ENCODE measurements around the gene SLC2A5.
"Not testable (repeated sequence)": the region's sequence is repeated elsewhere in the genome, so short reads cannot be mapped to it uniquely, and the experiment has no call there.

The SLC2A5 gene

DNA sequence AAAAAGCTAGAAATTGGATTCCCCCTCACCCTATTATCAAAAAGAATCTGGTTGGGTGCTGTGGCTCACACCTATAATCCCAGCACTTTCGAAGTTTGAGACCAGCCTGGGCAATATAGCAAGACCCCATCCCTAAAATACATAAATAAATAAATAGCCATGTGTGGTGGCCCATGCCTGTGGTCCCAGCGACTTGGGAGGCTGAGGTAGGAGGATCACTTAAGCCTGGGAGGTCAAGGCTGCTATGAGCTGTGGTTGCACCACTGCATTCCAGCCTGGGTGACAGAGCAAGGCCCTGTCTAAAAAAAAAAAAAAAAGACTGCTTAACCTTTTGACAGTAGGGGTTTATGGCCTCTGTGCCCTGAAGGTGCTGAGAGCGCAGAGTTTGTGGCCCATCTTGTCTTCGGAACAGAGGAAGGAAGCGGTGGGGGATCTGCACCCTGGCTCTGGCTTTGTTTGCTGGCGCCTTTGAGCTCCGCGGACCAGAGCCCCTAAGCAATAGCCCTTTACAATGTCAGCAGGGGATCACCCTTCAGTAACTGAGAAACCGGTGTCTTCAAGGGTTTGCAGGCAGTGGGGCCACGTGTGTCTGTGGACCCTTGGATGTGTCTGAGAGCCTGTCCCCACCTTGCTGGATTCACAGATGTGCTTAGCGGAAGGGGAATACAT is 65.3 kb downstream of the SLC2A5 start:
- no peak for DNase-seq

DNA sequence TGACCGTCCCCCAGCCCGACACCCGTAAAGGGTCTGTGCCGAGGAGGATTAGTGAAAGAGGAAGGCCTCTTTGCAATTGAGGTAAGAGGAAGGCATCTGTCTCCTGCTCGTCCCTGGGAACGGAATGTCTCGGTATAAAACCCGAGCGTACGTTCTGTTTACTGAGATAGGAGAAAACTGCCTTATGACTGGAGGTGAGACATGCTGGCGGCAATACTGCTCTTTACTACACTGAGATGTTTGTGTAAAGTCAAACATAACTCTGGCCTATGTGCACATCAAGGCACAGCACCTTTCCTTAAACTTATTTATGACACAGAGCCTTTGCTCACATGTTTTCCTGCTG is 67.2 kb downstream of the SLC2A5 start:
- DNase-seq: not testable (repeated sequence)

DNA sequence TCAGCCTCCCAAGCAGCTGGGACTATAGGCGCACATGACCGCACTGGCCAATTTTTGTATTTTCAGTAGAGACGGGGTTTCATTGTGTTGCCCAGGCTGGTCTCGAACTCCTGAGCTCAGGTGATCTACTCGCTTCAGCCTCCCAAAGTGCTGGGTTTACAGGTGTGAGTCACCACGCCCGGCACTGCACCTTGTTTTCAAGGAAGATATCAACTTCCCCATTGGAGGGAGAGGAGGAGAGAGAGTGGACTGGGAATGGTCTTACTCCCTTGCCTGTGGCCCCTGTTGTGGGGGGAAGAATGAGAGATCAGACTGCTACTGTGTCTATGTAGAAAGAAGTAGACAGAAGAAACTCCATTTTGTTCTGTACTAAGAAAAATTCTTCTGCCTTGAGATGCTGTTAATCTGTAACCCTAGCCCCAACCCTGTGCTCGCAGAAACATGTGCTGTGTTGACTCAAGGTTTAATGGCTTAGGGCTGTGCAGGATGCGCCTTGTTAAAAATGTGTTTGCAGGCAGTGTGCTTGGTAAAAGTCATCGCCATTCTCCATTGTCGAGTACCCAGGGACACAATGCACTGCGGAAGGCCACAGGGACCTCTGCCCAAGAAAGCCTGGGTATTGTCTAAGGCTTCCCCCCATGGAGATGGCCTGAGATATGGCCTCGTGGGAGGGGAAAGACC is 67.8 kb downstream of the SLC2A5 start:
- DNase-seq: not testable (repeated sequence)

DNA sequence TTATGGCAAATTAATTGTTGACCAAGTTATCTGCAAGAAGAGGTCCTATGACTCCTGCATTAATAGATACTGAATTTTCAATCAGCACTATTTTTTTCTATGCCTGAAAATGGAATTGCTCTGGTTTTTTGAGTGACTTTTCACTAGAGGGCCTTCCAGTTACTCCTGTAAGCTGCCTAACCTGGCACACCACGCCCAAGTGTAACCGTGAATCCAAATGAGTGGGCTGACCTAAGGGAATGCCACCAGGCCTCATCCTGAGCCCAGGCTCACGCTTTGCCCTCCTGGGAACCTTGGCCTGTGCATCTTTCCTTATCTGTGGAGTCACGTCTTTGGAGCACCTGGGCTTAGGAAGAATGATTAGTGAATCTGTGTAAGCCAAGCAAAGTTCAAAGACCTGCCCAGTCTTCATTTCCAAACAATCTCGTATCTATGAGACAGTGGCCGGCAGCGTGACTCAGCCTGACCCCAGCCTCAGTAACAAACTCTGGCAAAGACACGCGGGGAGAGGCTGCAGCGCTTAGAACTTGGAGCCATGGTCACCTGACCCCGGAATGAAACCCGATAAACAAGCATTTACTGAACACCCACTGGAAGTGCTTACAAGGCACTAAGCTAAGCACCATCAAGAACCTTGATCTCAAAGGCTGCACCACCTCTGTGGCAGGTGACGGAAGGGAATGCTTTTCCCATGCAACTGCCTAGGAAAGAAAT is 75.3 kb downstream of the SLC2A5 start:
- DNase-seq: not testable (repeated sequence)

DNA sequence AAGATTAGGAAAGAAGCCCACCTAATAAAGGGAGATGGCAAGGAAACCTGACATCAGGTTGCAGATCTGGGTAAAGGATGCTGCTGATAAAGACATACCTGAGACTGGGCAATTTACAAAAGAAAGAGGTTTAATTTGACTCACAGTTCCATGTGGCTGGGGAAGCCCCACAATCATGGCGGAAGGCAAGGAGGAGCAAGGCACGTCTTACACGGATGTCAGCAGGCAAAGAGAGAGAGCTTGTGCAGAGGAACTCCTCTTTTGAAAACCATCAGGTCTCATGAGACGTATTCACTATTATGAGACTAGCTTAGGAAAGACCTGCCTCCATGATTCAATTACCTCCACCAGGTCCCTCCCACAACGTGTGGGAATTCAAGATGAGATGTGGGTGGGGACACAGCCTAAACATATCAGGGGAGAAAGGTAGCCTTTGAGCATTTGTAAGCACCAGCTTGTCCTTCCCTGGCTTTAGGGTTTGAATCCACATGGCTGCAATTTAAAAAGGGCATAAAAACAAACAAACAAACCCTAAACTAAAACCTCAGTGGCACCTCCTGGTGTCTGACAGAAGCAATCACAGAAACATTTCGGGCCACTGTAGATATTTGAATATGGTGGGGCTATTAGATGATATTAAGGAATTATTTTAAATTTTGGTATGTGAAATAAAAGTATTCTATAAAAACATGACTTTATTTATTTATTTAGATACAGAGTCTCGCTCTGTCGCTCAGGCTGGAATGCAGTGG is 76.3 kb downstream of the SLC2A5 start:
- DNase-seq: no peak

DNA sequence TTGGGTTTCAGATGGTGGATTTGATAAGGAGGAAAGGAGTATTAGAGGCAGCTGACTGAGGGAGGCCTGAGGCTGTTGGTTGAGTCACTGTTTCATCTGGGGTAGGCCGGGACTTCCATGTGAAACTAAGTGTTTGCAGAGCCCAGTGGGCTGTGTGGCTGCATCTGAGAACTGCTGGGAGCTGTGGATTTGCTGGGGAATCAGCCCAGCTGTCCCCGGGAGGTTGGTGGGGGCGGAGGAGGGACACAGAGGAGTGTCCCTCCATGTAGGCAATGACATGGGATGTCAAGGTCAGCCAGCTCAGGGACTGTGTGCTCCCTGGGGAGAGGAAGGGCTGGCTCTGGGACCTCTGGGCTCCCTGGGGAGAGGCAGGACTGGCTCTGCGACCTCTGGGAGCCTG is 79.6 kb downstream of the SLC2A5 start:
- no peak for DNase-seq

DNA sequence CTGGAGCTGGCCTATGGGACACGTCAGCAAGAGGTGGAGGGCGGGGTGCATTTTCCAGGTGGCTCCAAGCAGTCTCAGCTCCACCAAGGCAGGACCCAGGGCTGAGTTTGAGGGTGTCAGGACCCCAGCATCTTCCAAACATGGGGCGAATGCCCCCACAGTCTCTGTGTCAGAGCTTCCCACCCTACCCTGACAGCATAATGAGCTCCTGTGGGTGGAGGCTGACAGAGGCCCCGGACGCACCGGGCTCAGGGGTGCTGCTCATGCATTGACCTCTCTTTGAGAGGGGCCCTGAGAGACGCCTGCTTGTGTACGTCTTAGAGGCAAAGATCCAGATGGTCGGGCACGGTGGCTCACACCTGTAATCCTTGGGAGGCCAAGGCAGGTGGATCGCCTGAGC is 80.4 kb downstream of the SLC2A5 start:
- no peak for DNase-seq

DNA sequence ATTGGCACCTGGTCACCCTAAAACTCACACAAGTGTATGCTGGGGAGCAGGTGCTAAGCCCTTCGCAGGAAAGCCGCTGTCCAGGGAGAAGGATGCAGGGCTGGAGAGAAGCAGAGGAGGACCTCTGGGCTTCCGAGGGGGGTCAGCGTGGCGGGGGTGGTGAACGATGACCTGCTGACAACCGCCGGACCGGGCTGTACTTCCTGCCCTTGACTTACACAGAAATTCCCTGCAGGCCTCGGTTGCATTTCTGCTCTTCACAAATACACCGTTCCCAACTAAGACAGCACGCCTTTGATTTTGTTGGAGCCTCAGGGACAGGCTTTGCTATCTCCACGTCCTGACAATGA is 80.8 kb downstream of the SLC2A5 start:
- no peak for DNase-seq

DNA sequence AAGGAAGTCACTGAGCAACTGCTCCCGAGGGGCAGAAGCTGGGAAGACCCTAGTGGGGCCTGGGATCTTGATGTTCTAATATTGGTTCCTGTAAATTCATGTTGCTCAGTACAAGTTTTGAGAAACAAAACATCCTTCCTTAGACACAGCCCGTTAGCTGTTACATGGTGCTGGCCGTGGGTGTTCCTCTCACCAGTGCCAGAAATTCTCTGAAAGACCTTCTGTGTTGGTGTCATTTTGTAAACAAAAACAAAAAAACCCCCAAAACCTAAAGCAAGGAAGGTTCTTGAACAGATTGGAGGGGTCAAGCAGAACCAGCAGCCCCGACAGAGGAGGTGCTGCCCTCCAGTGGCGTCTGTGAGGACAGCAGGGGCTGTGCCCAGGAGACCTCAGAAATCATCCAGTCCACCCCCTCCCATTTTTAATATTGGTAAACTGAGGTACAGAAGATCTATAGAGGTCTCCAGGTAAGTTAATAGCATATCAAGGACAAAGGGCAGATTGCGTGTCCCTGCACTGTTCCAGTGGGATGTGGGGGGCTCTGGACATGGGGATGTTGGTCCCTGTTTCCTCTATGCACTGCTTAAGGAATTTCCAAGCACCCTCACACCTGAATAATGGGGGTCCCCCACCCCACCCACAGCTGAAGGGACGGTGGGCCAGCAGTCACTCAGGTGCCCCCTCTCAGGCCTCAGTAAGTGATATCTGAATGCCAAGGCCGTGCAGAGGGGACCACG is 81.4 kb downstream of the SLC2A5 start:
- peak; percentile 72 to 74 for DNase-seq

DNA sequence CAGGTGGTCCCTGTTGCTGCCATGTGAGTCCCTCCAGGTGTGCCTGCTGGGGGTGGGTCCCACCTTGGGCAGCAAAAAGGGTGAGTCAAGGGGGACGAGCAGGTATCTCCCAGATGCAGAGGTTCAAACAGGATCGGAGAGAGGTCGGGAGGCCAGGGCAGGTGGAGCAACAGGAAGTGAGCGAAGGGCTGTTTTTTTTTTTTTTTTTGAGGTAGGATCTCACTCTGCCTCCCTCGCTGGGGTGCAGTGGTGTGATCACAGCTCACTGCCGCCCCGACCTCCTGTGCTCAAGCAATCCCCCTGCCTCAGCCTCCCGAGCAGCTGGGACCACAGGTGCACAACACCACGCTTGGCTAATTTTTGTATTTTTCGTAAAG is 82.6 kb downstream of the SLC2A5 start:
- no peak for DNase-seq

DNA sequence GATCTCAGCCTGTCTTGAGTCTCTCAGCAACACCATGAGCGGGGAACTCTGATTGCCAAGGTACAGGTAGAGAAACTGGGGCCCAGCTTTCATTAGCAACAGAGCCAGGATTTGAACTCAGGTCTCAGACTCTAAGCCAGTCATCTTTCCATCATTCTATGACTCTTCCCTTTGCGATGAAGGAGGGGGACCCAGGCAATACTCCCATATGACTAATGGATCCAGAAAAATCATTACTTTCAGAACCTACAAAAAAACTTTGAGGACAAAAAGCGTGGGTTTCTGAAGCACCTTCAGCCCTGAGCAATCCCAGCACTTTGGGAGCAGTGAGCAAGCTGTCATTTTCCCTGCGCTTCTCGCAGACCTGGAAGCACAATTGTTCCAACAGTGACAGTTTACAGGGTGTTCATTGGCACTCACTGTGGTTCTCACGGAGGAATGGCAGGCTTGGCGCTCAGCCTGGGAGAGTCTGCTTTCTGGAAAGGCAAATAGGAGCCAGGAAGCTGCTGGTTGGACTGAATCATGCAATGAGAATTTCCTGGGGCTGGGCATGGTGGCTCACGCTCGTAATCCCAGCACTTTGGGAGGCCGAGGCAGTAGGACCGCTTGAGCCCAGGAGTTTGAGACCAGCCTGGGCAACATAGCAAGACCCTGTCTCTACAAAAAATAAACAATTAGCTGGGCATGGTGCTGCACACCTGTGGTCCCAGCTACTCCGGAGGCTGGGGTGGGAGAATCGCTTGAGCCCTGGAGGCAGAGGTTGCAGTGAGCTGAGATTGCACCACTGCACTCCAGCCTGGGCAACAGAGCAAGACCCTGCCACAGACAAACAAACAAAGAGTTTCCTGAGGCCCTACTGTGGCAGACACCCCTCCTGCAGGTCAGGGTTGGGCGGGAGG is 83.3 kb downstream of the SLC2A5 start:
- no peak for DNase-seq

Data from stimulated activated CD4-positive, alpha-beta T cell treated with anti-CD3 and anti-CD28 coated beads, Interleukin-2, amount 100 ng/mL, for 48 hours (primary cell).